Measurements from ENCODE around the gene RET. TPM values are rescaled to one million over a fixed set of nuclear protein-coding genes. Genes with fewer than 3 reads are reported as not detected.

The RET gene
- total and polyA plus RNA-seq, 2 of the 8 experiments (the other 6 are each of a cell fraction or from before 2014, with no cell fraction given) = 6.7 to 8.4 TPM

DNA sequence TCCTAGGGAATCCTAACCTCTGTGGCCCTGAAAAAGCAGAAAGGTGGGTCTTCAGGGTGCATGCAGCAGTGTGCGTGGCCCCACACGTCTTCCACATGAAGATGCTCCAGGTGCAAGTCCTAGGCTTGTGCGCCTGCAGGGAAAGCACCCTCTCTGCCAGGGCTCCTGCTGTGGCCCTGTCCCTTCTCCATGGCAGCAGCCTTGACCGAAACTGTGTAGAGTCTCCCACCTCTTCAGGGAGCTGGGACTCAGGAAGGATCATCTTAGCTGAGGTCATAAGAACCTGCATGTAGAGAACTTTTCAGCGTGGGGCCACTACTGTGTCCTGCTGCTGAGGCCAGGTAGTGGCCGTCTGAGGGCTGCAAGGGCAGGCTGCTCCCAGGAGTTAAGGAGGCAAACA is 55.0 kb downstream of the RET start:
- Histone ChIP-seq H3K27ac (ENCODE audit: low read depth, low read length) (no peak overlapping the region), H3K9ac (replicated peaks in 1 of 4; ENCODE audit: extremely low read depth in 1 of 4, low read depth in 3 of 4, low read length in 3 of 4) (no peak overlapping the region), H4K8ac (ENCODE audit: extremely low read depth, insufficient read depth, low read length) (no peak overlapping the region), H4K5ac (ENCODE audit: insufficient read length, low read depth, low read length) (no peak overlapping the region), H3K4me2 (ENCODE audit: insufficient read depth in 1 of 2, low read depth in 2 of 2, low read length in 2 of 2) (no peak overlapping the region), H3K4ac (replicated peaks; ENCODE audit: insufficient read length, low read depth, low read length) (no peak overlapping the region), H3K27me3 (replicated peaks in 1 of 4; ENCODE audit: control insufficient read depth in 3 of 4, extremely low read depth in 1 of 4, insufficient read depth in 3 of 4, low read length in 3 of 4) (no peaks in the 10 kb centered on the region; a peak in 2 of 7 replicates), H2AFZ (ENCODE audit: low read length) (no peak overlapping the region), H2BK20ac (ENCODE audit: low read length) (no peak overlapping the region), H2BK120ac (replicated peaks; ENCODE audit: low read depth, low read length) (no peak overlapping the region), H2BK12ac (ENCODE audit: low read depth, low read length) (no peak overlapping the region), H3K18ac (ENCODE audit: extremely low read depth, low read length) (no peak overlapping the region), H3K23me2 (ENCODE audit: low read depth, low read length) (no peaks in the 10 kb centered on the region), H2AK5ac (ENCODE audit: low read depth, low read length) (no peak overlapping the region), H3K79me2 (ENCODE audit: control insufficient read depth in 1 of 2, insufficient read depth in 2 of 2, low read length in 2 of 2) (no peaks in the 10 kb centered on the region), H3K56ac (replicated peaks; ENCODE audit: insufficient read length, low read depth, low read length) (no peak overlapping the region), H3K14ac (ENCODE audit: insufficient read length) (no peak overlapping the region), H3K9me3 (ENCODE audit: insufficient read depth in 2 of 2, low read depth in 1 of 2, low read length in 1 of 2) (no peaks in the 10 kb centered on the region; a peak in 1 of 4 replicates), H2BK15ac (ENCODE audit: low read length) (no peak overlapping the region), H3K4me1 (replicated peaks in 1 of 4; ENCODE audit: control insufficient read depth in 3 of 4, insufficient read depth in 4 of 4, low read length in 3 of 4) (peaks cover 0 to 4% (median 1%) of the 10 kb centered on the region in 4 experiments; a peak in 1 of 7 replicates), H4K20me1 (replicated peaks in 1 of 2; ENCODE audit: control insufficient read depth in 1 of 2, insufficient read depth in 2 of 2, low read length in 2 of 2) (peaks cover 0 to 1% of the 10 kb centered on the region in 2 experiments), H3K23ac (ENCODE audit: insufficient read length) (no peak overlapping the region), H3K4me3 (ENCODE audit: extremely low read depth in 1 of 4, insufficient read depth in 2 of 4, low read depth in 3 of 4, low read length in 4 of 4) (no peak overlapping the region), H3K79me1 (ENCODE audit: low read depth, low read length) (no peaks in the 10 kb centered on the region), H4K91ac (replicated peaks; ENCODE audit: insufficient read length, low read length) (no peak overlapping the region), H3K36me3 (ENCODE audit: control insufficient read depth in 2 of 4, insufficient read depth in 4 of 4, low read length in 3 of 4) (no peaks in the 10 kb centered on the region), H2BK5ac (ENCODE audit: low read depth, low read length) (no peak overlapping the region)
- CTCF ChIA-PET (ENCODE audit: partially characterized antibody) = no interaction called here
- no peak for FAIRE-seq
- TF ChIP-seq RBBP5 (IDR thresholded peaks at IDR 0.05; ENCODE audit: borderline replicate concordance, low read depth, low read length) = no peak
- no peak for TF ChIP-seq SP1 (IDR thresholded peaks at IDR 0.05; ENCODE audit: low read depth, low read length)
- TF ChIP-seq SIX5 (IDR thresholded peaks at IDR 0.05; ENCODE audit: low read depth, low read length) = no peak
- TF ChIP-seq ASH2L (IDR thresholded peaks at IDR 0.05; ENCODE audit: low read length) = no peak
- no peak for TF ChIP-seq BRCA1 (IDR thresholded peaks at IDR 0.05; ENCODE audit: low read depth, low read length)
- no peak for DNase-seq (ENCODE audit: low read depth in 1 of 2, low spot score in 2 of 2)
- WGBS, 2 experiments (ENCODE audit: extremely low coverage in 1 of 2, insufficient coverage in 1 of 2, insufficient read length in 1 of 2, insufficient replicate concordance in 2 of 2, low coverage in 1 of 2, low lambda C conversion rate in 2 of 2, missing lambda C conversion rate in 1 of 2) = 91% methylated on average over 6 of the region's 6 CpGs; no CpG with 5 or more reads in 1 of the 2 experiments
- POLR2A ChIA-PET (ENCODE audit: partially characterized antibody) = interaction anchor here (1.2 kb wide), 1 partner anchor 276 kb away, joined by 7 read pairs; no protein-coding TSS in a partner anchor

Data from H1 (cell line).